Thyroid gland (tissue), 4 donors: ENCODE data around the gene DEFB126. TPM values are rescaled to one million over a fixed set of nuclear protein-coding genes. Genes with fewer than 3 reads are reported as not detected.

Source experiments
- DNase-seq, 2 donors: peaks; one replicate each; pipeline ENCODE4 v3.0.0-alpha.2; 2019
- H3K27ac ChIP-seq, 3 donors: fragments of 200-600 bp; sonication (generic); 1 replicate in 2 of 3; 2 replicates in 1 of 3; pipeline ENCODE4 v1.5.1; 2016 to 2019; ENCODE audit warnings: mild to moderate bottlenecking in 1 of 3, moderate library complexity in 1 of 3
- H3K27me3 ChIP-seq: fragments of 200-600 bp; sonication (generic); one replicate; pipeline ENCODE4 v1.5.1; 2019
- H3K36me3 ChIP-seq, 2 donors: fragments of 200-600 bp; sonication (generic); one replicate each; pipeline ENCODE4 v1.5.1; 2016 to 2019
- H3K4me1 ChIP-seq, 2 donors: fragments of 200-600 bp; sonication (generic); one replicate each; pipeline ENCODE4 v1.5.1; 2017 to 2019
- H3K4me3 ChIP-seq, 3 donors: fragments of 200-600 bp; sonication (generic); replicated peaks in 1 of 3; 1 replicate in 2 of 3; 2 replicates in 1 of 3; pipeline ENCODE4 v1.5.1; 2016; ENCODE audit warnings: mild to moderate bottlenecking in 1 of 3
- H3K9me3 ChIP-seq: fragments of 200-600 bp; sonication (generic); one replicate; pipeline ENCODE4 v1.5.1; 2017
- CTCF ChIP-seq, 6 experiments: fragments of 200-600 bp in 3 of 6; fragments of 450-650 bp in 3 of 6; sonication (generic) in 3 of 6; IDR thresholded peaks; one replicate each; pipeline ENCODE4 v1.5.1; 2016 to 2019; ENCODE audit warnings: antibody characterized with exemption in 6 of 6, mild to moderate bottlenecking in 2 of 6, inconsistent platforms in 1 of 6, moderate library complexity in 1 of 6
- POLR2A ChIP-seq, 2 donors: fragments of 450-650 bp; IDR thresholded peaks; one replicate each; pipeline ENCODE4 v1.6.1; 2017; ENCODE audit warnings: antibody characterized with exemption in 2 of 2, mild to moderate bottlenecking in 2 of 2, moderate library complexity in 1 of 2
- WGBS, 2 donors: methylation state at CpG; one replicate each; pipeline ENCODE4 v1.1.5; 2017; 5-methylcytosine and 5-hydroxymethylcytosine counted together
- intact Hi-C: fragments of 100-400 bp; cut with DNase I; formaldehyde crosslinking; loops from one replicate; pipeline ENCODE4 v1.15.1; 2023
- total RNA-seq, 4 donors: library from RNA; depleted of rRNA; stranded (reverse); fragments of >200 nt; gene quantifications; one replicate each; pipeline ENCODE4 v1.2.3, GENCODE V29; 2016

Gene DEFB126
- total RNA-seq, 4 donors from 2014 or later, result not detected

GRCh38 chr20:187733-188132 is 45.3 kb downstream of the DEFB126 start:
- no peaks in the 10 kb centered on the region for H3K9me3 ChIP-seq
- 72 to 78% methylated on average over 2 of the region's 2 CpGs for WGBS, 2 donors
- intact Hi-C loops, result no loop called here
- no peak for TF ChIP-seq CTCF (IDR thresholded peaks at IDR 0.05)
- TF ChIP-seq POLR2A (IDR thresholded peaks at IDR 0.05), result no peak
- no peak overlapping the region for H3K4me3 ChIP-seq
- H3K27ac ChIP-seq, result no peak overlapping the region
- no peaks in the 10 kb centered on the region for H3K4me1 ChIP-seq
- DNase-seq, result no peak
- H3K36me3 ChIP-seq, result no peaks in the 10 kb centered on the region
- no peaks in the 10 kb centered on the region for H3K27me3 ChIP-seq

- Histone ChIP-seq H3K4me3 (no peak within 1 kb of the TSS), H3K9me3 (no peaks in the 10 kb centered on the region), H3K36me3 (no peaks in the 10 kb centered on the region), H3K27ac (no peak within 1 kb of the TSS), H3K4me1 (no peaks in the 10 kb centered on the region), H3K27me3 (no peaks in the 10 kb centered on the region)
- 61 to 65% methylated on average over 7 of the region's 7 CpGs for whole genome bisulfite sequencing, 2 donors
- intact Hi-C loops, result no loop called here
- TF ChIP-seq POLR2A (IDR thresholded peaks at IDR 0.05) (no peak), CTCF (IDR thresholded peaks at IDR 0.05) (no peak)
- DNase-seq, result no peak
Observed at GRCh38 chr20:189611-190010, 47.2 kb downstream of the DEFB126 start, which contains the start of gene DEFB128. Gene DEFB128 (minus strand): TSS chr20:189711. CDS start chr20:189623, 88 bp downstream.

Other genes with a start within 250 kb of the DEFB126 start
- not detected for gene DEFB125, start 54.9 kb upstream of the DEFB126 start, total RNA-seq
- not detected for gene DEFB127, start 14.9 kb downstream of the DEFB126 start, total RNA-seq
- not detected for gene DEFB128, start 47.1 kb downstream of the DEFB126 start, total RNA-seq
- gene DEFB129, start 84.7 kb downstream of the DEFB126 start, total RNA-seq, result not detected
- gene DEFB132, start 115.1 kb downstream of the DEFB126 start, total RNA-seq, result not detected
- 1 to 10 TPM; 4.1 to 9.5 (median 7.0) TPM for gene C20orf96, start 148.2 kb downstream of the DEFB126 start, total RNA-seq
- gene ZCCHC3, start 155.0 kb downstream of the DEFB126 start, total RNA-seq, result 10 to 100 TPM; 20.2 to 28.4 (median 22.3) TPM
- gene SOX12, start 183.0 kb downstream of the DEFB126 start, total RNA-seq, result 10 to 100 TPM in 1 of 4 donors, 1 to 10 TPM in 3; 7.1 to 12.9 (median 9.0) TPM
- gene NRSN2, start 204.5 kb downstream of the DEFB126 start, total RNA-seq, result 10 to 100 TPM; 29.8 to 56.7 (median 42.4) TPM
- 10 to 100 TPM in 2 of 4 donors, 1 to 10 TPM in 2; 6.1 to 16.5 (median 8.1) TPM for gene TRIB3, start 238.2 kb downstream of the DEFB126 start, total RNA-seq